GM19395 (cell line): ENCODE results near the gene SPIRE1.
"Not testable (repeated sequence)": the region's sequence is repeated elsewhere in the genome, so short reads cannot be mapped to it uniquely, and the experiment has no call there.

Source experiments
- ATAC-seq: cut with Tn5 transposase; IDR thresholded peaks from one replicate; pipeline ENCODE4 v1.9.1; 2021; ENCODE audit warnings: mild to moderate bottlenecking, moderate library complexity; ENCODE audit not compliant: unreplicated experiment

SPIRE1 gene

DNA sequence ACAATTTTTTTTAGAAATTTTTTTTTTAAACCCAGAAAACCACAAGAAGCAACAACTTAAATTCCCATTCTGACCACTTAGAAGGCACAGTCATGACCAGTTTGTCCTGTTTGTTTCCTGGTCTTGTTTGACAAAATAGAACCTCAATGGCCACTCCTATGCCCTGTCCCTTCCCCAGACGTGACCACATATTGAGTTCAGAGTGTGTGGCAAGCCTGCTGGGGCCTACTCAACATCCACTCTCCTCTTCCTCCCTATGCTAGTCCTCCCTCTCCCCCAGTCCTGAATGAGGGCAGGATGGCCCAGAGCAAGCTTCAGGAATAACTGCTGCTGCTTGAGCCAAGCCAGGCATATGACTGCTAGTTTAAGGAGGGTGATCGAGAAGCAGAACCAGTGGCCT lies 160.6 kb downstream of the SPIRE1 start:
- ATAC-seq, result no peak

DNA sequence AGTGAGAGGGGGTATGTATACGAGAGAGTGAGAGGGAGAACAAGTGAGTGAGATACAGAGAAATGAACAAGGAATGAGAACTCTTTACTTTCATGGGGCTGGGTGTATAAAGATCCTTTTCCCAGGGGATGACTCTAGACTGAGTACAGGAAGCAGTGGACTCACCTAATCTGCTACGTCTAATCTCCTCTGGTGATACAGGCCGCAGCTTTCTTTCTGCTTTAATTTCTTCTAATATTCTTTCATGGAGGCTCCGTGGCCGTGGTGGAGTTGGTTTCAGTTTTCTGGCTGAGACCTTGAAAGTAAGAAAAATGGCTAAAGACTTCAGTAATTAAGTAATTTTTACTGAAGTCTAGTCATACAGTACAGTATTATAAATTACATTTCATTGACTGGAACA lies 165.0 kb downstream of the SPIRE1 start:
- ATAC-seq, result no peak

DNA sequence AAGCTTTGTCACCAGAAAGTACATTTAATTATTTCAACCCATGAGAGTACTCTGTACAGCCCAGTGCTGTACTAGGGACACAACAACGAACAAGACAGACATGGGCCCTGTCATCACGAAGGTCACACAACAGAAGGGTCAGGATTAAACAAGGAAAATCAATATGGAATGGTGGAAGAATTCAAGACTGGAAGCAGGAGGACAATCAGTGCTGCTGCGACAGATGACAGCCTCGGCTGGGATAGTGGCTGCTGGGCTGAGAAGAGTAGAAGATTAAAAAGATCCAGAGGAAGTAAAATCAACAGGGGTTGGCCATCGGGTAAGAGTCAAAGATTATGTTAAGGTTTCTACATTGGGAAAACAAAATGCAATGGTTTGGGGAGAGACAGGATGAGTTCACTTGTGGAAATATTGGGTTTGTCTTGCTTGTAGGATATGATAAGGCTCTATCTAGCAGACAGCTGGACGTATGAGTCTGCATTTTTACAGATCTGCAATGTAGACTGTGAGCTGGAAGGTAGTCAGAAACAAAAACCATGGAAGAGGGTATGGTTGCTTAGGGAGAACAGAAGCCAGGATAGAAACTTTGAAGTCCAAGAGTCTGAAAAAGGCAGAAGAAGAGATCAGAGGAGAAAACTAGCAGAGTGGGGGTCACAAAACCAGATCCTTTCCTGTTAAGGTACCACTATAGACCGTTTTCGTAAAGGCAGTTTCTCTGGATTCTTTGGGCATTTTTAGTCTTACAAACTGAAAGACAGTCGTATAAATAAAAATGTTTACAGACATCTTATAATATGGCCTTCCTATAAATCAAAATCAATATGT lies 166.1 kb downstream of the SPIRE1 start:
- ATAC-seq, result no peak

DNA sequence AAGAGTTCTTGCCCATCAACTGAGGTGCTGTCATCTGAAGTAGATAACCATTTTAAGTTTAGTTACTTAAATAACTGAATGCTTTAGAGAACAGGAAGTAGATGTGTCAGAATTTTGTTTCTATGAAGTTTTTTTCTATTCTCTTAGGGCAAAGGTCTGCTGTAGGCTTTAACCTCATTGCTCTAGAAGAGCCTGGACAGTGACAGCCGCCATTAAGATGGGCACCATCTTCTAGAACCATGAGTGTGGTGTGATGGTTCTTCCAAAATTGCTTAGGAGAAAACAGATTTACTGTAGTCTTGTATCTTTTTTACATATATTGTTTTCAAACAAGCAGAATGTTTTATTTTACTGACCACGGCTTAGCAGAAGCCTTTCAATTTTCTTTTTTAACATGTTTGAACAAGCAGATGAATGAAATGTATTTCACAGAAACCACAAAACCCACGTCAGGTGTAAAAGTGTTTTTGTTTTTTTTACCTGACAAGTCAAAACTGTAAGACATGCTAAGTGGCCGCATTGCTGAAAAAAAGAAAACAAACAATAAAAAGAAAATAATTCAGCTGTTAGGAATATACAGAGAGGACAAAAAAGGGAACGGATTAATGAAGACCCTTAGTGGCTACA lies 172.3 kb downstream of the SPIRE1 start:
- no peak for ATAC-seq

DNA sequence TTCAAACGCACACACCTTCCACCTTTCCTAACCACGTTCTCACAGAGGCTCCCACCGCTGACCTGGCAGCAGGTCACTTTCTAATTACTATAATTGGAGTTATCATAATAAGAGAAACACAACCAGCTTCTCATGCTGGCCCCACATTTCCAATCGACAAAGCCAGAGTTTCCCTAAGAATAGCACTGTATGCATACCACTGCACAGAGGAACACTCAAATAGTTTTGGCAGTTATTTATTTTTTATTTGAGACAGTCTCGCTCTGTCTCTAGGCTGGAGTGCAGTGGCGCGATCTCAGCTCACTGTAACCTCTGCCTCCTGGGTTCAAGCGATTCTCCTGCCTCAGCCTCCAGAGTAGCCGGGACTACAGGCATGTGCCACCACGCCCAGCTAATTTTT lies 176.0 kb downstream of the SPIRE1 start:
- ATAC-seq, result not testable (repeated sequence)

DNA sequence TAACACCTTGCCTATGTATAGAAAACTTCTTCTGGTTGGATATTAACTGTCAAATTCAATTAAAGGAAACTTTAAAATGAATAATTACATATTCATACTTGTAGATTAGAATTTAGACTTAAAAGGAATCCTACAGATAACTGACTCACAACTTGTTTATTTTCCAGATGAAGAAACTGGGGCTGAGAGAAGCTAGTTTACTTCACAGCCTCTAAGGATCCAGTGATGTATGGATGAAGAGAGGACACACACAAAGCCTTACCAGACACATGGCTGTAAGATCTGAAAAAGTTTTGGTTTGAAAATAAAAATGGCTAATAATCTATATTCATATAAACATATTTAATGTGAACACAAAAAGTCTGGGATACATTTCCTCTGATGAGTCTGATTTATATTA lies 177.9 kb downstream of the SPIRE1 start:
- no peak for ATAC-seq

DNA sequence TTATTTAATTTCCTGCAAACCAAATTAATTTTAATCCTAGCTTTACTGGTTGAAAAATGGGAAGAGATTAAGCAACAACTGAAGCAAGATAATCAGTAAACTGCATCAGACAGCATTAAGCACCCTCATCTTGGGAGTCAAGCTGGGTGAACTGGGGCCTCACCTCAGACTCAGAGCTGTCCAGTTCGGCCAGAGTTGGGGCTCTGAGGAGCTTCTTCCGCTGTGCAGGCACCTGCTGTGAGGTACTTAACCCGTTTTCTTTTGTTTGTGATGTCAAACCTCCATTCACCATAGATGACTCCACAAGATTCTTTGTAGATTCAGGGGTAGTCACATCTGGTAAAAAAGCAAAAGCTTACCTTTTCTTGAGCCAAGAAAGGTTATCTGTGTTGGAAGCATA lies 178.4 kb downstream of the SPIRE1 start:
- no peak for ATAC-seq

DNA sequence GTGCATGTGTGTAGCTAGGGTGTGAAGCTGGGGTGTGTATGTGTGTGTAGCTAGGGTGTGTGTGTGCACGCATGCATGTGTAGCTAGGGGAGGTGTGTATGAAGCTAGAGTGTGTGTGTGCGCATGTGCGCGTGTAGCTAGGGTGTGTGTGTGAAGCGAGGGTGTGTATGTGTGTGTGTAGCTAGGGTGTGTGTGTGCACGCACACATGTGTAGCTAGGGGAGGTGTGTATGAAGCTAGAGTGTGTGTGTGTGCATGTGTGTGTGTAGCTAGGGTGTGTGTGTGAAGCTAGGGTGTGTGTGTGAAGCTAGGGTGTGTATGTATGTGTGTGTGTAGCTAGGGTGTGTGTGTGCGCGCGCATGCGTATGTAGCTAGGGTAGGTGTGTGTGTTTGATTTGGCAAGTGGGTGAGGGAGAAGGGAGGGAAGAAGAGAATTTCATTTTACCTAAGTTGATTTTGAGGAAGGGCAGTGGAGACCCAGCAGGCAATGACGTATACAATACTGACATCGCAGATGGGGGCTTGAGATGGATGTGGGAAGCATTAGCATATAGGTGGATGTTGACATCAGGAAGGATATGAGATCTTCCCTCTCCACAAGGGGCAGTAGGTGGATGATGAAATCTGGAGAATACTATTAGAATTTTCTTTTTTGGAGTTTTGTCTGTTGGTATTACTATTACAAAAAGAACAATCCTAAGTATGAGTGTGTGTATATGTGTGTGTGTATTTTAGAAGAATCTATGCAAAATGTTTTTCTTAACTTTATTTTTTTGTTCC lies 179.4 kb downstream of the SPIRE1 start:
- no peak for ATAC-seq

DNA sequence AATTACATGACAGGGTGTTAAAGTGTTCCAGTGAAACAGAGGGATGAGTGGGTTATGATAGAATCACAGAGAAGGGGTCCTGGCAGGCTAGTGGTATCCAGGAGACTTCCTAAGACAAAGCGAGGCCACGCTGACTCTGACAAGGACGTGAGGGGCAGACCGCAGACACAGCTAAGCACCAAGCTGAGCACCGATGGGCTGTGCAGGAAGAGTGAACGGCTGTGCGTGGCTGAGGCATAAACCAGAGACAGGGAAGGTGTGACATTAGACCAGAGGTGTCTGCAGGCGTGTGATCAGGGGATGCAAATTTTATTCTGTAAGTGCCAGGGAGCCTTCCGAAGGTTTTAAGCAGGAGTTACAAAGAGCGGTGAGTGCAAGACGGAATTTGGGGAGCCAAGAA lies 180.3 kb downstream of the SPIRE1 start:
- ATAC-seq, result no peak

DNA sequence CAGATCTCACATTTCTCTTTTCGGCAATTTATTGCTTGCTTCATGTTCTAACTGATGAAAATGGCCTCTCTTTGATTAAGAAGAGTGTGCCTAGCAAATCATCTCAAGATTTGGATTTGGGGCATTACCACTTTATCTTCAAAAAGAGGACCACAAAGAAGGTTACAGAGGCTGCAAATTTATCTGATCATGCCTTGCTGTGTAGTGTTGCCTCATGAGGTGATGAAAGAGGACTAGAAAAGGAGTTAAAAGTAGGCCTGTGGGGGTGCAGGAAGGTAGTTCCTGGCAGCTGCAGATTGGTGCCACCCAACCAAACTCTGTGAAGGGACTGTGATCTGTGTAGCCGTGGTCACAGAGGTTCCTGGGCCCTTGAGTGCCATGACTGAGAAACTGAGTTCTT lies 181.0 kb downstream of the SPIRE1 start:
- no peak for ATAC-seq

DNA sequence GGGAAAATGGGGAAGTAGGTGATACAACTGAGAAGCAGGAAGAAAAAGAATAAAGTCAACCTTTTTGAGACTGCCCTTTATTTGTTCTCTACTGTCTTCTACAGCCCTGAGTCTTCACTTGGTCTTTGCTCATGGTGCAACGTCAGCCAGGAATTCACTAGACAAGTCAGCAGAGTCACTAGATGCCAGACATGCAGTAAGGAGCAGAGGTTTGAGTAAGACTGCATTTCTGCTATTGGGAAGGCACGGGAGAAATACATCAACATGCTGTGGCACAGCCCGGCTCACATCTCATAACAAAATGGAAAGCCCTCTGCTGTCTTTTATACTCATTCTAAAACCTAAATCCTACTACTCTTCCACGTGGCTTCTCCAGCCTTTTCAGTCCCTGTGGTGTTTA lies 183.0 kb downstream of the SPIRE1 start:
- no peak for ATAC-seq

DNA sequence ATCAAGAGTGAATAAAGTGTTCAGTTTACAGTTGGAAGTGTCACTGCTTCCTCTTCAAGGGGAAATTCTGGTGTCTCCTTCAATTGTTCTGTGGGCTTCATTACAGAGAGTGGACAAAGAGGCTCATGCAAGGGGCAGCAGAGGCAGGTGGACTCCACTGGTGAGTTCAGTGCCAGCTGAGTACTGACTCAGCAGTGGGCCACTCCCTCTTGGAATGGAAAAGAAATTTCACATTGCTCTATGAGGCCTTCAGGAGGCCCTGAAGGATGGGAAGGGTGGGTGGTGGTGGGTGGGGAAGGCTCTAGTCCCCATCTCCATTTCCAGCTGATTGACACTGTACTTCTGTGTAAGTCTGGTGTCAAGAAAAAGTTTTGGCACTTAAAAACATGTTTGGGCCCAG lies 183.8 kb downstream of the SPIRE1 start:
- ATAC-seq, result no peak

DNA sequence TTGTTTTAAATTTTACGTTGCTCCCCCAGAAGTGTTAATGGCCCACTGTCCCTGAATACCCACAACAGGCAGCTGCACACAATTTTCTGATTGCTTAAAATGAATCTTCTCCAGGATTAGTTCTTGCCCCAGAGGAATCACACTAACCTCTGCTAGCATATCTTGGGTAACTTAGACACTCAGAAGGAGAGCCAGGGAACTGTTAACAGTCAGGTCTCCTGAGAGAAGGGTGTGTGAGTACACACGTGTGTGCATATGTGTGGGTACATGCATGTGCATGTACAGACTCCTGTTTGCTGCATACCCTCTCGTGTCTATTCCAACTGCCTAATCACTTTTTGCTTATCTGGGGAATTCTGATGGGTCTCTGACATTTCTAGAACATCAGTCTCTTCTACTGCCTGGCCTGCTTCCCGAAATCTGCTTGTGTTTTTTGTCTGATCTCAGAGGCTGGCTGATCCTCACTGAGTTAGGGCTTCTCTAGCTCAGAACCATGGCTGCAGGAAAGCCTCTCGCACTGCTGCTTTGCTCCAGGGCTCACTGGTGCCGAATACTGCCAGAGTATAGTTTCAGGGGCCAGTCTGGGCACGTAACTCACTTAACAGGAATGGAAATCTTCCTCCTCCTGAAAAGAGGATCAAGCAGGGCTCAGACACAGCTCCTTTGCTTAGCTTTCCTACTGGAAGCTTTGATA lies 187.4 kb downstream of the SPIRE1 start:
- ATAC-seq, result no peak

DNA sequence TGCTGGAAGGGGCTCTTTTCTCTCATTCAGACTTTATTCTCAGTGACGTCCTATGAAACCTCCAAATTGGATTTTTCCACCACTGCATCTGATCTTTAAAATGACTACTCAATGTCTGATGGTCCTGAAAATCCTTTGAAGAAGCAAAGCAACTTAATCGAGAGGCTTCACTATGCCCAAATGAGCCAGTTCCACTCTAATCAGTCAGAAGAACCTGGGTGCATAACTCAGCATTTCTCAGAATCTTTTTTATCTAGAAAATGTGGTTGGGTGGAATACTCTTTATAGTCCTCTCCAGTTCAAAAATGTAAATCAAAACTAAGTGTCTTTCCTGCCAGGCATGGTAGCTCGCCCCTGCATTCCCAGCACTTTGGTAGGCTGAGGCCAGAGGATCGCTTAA lies 189.5 kb downstream of the SPIRE1 start:
- no peak for ATAC-seq

DNA sequence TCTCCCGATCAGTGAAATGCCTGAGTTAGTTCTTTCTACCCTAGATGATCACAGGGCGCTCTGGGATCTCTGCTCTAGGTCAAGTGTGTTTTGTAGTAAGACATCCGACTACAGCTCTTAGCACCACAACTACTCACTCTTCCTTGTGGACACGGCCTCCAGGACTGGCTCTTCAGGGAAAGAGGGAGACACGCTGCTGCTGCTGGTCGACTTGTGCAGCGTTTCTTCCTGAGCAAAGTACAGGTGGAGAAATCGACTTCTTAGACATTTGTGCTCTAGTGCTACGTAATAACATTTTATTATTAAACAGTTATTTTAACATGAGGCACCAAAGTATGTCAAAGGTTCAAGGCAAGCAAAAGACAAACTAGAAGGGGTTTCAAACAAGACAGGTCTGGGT lies 193.2 kb downstream of the SPIRE1 start:
- ATAC-seq, result no peak

DNA sequence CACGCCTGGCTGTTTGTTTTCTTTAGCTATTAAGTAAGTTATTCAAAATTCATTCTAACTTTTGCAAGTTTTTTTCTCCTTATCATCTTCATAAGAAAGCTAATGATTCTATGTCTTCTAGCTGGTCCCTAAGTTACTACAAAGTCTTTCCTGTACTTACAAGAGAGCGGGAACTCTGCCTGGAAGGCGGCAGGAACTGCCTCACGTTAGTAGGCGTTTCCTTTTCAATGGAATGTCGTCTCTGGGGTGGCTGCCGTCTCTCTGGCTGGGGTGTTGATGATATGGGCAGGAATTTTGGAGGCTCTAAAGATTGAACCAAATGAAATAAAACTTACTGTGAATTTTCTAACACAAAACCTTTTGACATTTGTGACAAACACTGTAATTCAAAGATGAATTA lies 194.7 kb downstream of the SPIRE1 start:
- ATAC-seq, result no peak

DNA sequence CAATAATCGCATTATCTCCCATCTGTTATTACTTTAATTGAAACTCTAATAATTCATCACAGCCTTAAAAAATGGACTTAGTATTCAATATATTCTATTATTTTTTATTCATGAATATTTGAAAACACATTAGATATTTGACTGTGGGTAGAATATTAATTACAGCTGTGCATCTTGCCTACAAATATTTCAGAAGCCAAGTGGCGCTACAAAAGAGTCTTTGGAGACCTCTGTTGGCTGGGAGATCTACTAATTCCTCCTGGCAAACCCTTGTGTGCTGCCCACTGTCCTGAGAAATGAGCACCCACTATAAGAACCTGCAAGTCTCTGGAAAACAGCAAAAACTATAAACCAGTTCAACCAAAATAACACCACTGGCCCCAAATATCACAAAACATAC lies 195.7 kb downstream of the SPIRE1 start:
- ATAC-seq, result no peak

DNA sequence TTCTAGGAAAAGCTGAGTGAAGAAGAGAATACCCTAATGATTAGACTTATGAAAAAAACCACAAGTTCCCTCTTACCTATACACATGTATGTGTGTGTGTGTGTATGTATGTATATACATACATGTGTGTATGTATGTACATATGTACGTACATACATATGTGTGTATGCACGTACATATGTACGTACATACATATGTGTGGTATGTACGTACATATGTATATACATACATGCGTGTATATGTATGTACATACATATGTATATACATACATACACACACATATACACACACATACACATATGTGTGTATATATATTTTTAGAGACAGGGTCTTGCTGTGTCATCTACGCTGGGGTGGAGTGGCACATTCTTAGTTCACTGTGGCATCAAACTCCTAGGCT lies 196.6 kb downstream of the SPIRE1 start:
- no peak for ATAC-seq

DNA sequence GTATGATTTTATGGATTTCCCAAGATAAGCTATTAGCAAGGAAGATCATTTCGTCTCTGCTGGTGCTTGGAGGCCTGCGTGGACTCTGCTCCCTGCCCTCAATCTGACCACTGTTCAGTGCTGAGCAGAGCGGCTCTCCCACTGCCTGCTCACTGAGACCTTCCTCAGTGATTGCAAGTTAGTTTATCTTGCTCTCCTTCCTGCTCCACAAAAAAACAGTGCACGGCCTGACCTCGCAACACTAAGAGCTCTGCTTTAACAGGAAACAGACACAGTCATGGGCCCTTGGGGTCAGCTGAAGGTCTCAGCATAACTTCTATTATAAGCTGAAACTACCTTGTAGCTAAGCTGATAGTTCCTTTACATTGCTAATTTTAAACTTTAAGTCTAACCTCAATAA lies 197.0 kb downstream of the SPIRE1 start:
- ATAC-seq, result no peak

DNA sequence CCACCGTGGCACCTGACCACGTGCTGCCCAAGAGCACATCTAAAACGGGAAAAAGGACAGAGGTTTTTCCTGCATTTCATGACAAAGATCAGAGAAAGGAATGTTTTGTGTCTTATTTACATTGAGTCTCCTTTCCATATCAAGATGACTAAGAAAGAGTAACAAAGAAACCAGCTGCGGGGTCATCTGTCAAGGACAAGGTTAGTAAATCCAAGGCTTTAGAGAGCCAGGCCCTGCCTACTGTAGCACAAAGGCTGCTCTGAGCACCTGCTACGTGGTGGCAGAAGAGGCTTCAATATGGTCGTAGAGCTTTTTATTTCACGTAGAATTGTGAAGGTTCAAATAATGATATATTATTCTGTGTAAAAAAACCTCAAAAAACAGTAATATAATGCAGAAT lies 199.1 kb downstream of the SPIRE1 start:
- ATAC-seq, result no peak

DNA sequence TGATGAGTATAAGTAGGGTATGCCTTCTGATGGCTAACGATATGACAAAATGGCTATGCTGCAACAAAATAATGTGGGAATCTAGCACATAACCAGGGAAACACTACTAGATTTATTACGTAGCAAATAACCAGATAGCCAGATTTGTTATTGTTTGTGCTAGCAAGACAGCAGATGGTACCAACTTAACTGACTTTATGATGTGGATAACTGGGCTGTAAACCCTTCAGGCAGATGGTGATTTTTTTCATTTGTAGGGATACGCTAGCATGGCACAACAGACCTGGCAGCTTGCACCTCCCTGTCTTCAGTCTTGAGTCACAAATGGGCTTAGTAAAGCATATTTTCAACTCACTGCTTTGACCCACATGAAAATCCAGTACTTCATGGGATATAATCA lies 201.5 kb downstream of the SPIRE1 start:
- no peak for ATAC-seq
